T-helper 17 cell (primary cell): ENCODE results near the gene SECISBP2. TPM values are rescaled to one million over a fixed set of nuclear protein-coding genes. Genes with fewer than 3 reads are reported as not detected.
A peak's percentile ranks its signal among the peaks of the same experiment; 100 is the strongest.
"Not testable (repeated sequence)": the region's sequence is repeated elsewhere in the genome, so short reads cannot be mapped to it uniquely, and the experiment has no call there.

Source experiments
- ATAC-seq: fragments of 150-1000 bp; cut with Tn5 transposase; 2 replicates; pipeline ENCODE4 v1.10.0; 2021; ENCODE audit warnings: mild to moderate bottlenecking, moderate library complexity
- DNase-seq, 3 donors: peaks; one replicate each; pipeline versions ENCODE4 v3.0.0 to v3.0.0-alpha.2; 2020 to 2021
- H3K9me3 ChIP-seq: one replicate; pipeline ENCODE4 v1.7.0; 2013; ENCODE audit warnings: low read length, mild to moderate bottlenecking; ENCODE audit not compliant: control insufficient read depth, poor library complexity, severe bottlenecking
- H3K27ac Mint-ChIP-seq: one replicate; pipeline ENCODE4 v1.8.0; 2022; ENCODE audit warnings: mild to moderate bottlenecking, moderate library complexity, mixed read lengths
- H3K27me3 Mint-ChIP-seq: one replicate; pipeline ENCODE4 v1.8.0; 2022; ENCODE audit warnings: mixed read lengths
- H3K36me3 Mint-ChIP-seq: one replicate; pipeline ENCODE4 v1.8.0; 2022; ENCODE audit warnings: low read depth, mixed read lengths
- H3K4me1 Mint-ChIP-seq: one replicate; pipeline ENCODE4 v1.8.0; 2022; ENCODE audit warnings: mild to moderate bottlenecking, mixed read lengths
- H3K4me3 Mint-ChIP-seq: one replicate; pipeline ENCODE4 v1.8.0; 2022; ENCODE audit warnings: mild to moderate bottlenecking, moderate library complexity, mixed read lengths
- total RNA-seq, 4 donors: library from RNA in 2 of 4; stranded (reverse) in 2 of 4; gene quantifications; one replicate each; pipeline ENCODE4 v1.2.3 and lab custom pipeline; 2022 to 2026

The SECISBP2 gene
- total RNA-seq, 2 donors from 2014 or later: 106 to 115 TPM

DNA sequence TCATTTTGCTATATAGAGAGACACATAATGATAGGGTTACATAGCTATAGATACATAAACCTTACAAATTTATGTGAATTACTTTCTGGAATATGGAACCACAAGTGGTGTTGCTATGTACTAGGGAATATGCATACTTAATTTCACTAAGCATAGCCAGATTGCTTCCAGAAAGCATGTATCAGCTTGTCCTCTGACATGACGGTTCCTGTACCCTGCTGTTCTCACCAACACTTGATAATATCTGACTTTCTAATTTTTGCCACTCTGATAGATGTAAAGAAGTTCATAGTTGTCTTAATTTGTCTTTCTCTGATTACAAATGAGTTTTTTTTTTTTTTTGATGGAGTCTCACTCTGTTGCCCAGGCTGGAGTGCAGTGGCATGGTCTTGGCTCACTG lies 25.3 kb upstream of the SECISBP2 start:
- no peaks in the 10 kb centered on the region for H3K4me1 Mint-ChIP-seq
- H3K27me3 Mint-ChIP-seq: peaks cover 18% of the 10 kb centered on the region

DNA sequence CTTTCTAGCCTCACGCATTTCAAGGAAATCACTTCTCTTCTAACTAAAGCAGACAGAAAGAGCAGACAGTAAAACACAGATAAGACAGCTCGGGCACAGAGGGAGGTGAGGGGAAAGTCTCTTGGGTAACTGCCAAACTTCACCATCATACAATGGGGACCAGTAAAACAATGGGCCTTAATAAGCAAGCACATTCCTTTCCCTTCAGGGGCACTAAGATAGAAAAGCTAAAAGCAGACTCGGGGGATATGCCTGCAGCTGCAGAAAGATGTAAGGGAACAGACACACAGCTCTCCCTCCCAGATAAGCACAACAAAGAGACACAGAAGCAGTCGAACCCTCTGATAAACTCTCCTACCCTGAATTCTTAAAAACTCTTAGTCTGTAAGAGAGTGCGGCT lies 22.9 kb upstream of the SECISBP2 start:
- Mint-ChIP-seq H3K36me3 (peaks cover 8% of the 10 kb centered on the region), H3K27ac (no peak overlapping the region), H3K4me1 (no peaks in the 10 kb centered on the region), H3K27me3 (peaks cover 18% of the 10 kb centered on the region), H3K4me3 (no peak overlapping the region)
- DNase-seq (no peak), ATAC-seq (no peak)
- peaks cover 2% of the 10 kb centered on the region for H3K9me3 ChIP-seq

More for the DNA sequence above, 25.3 kb upstream of the SECISBP2 start:
- Mint-ChIP-seq H3K36me3 (peaks cover 8% of the 10 kb centered on the region), H3K4me3 (no peak overlapping the region), H3K27ac (no peak overlapping the region)
- ATAC-seq (no peak), DNase-seq (no peak)
- H3K9me3 ChIP-seq: peaks cover 2% of the 10 kb centered on the region

GRCh38 chr9:89301996-89302395 lies 16.3 kb upstream of the SECISBP2 start:
- ATAC-seq, H3K9me3 ChIP-seq, DNase-seq, H3K27ac Mint-ChIP-seq, H3K27me3 Mint-ChIP-seq, H3K4me1 Mint-ChIP-seq, H3K4me3 Mint-ChIP-seq, H3K36me3 Mint-ChIP-seq: not testable (repeated sequence)

DNA sequence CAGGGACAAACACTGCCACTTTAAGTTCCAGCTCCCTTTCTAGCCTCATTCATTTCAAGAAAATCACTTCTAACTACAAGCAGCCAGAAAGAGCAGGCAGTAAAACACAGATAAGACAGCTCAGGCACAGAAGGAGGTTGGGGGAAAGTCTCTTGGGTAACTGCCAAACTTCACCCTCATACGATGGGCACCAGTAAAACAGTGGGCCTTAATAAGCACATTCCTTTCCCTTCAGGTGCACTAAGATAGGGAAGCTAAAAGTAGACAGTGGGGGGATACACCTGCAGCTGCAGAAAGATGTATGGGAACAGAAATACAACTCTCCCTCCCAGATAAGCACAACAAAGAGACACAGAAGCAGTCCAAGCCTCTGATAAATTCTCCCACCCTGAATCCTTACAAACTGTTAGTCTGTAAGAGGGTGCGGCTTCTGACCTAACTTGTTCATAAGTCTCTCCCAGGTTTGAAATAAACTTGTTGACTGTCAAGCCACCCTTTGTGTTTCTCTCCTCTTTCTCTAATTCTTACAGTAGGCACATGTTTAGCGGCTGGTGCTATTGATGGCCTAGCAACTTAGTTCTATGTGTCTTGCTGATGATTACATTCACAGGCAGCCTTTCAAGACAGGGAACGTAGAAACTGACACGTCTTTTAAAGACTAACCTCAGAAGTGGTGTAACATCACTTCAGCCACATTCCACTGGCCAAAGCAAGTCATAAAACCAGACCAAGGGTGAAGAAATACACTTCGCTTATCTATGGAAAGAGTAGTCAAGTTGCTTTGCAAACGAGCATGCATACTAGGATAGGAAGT lies 14.1 kb upstream of the SECISBP2 start:
- Mint-ChIP-seq H3K27ac (no peak overlapping the region), H3K36me3 (peaks cover 2% of the 10 kb centered on the region), H3K27me3 (no peaks in the 10 kb centered on the region), H3K4me1 (peaks cover 5% of the 10 kb centered on the region), H3K4me3 (no peak overlapping the region)
- ATAC-seq (no peak), DNase-seq (no peak)
- H3K9me3 ChIP-seq: no peaks in the 10 kb centered on the region

DNA sequence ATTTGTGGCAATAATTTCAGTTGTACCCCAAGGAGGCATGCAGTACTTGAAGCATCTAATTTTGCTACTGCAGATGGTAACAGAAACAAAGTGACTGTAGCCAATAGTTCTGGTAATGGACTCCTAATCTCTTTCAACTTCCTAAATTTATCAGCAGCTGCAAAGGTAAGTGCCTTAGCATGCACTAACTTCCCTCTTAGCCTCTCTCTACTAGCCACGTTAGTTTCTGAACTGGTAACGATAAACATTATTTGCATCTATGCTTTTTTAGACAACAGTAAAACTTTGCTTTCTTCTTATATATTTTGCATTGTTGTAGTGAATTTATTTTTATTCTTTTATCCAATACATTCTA lies 13.5 kb upstream of the SECISBP2 start:
- peaks cover 6% of the 10 kb centered on the region for H3K4me1 Mint-ChIP-seq
- DNase-seq: no peak
- no peaks in the 10 kb centered on the region for H3K27me3 Mint-ChIP-seq
- no peak overlapping the region for H3K27ac Mint-ChIP-seq
- no peaks in the 10 kb centered on the region for H3K9me3 ChIP-seq
- ATAC-seq: no peak
- peaks cover 2% of the 10 kb centered on the region for H3K36me3 Mint-ChIP-seq
- no peak overlapping the region for H3K4me3 Mint-ChIP-seq

DNA sequence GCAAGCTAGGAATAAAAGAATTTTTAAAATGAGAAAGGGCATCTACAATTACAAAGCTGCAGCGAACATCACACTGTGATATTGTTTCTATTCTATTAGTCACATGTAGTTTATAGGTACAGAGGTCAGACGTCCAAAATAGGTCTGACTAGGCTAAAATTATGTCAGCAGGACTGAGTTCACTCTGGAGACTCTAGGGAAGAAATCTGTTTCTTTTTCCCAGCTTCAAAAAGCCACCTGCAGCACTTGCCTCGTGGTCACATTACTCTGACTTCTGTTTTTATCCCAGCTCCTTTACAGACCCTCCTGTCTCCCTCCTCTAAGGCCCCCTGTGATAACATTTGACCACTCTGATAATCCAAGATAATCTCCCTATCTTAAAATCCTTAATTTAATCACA lies 12.4 kb upstream of the SECISBP2 start:
- H3K4me3 Mint-ChIP-seq: no peak overlapping the region

GRCh38 chr9:89309166-89309565 lies 9.1 kb upstream of the SECISBP2 start:
- peaks cover 20% of the 10 kb centered on the region for H3K4me1 Mint-ChIP-seq
- no peaks in the 10 kb centered on the region for H3K27me3 Mint-ChIP-seq
- DNase-seq: no peak
- ATAC-seq: no peak
- H3K36me3 Mint-ChIP-seq: peaks cover 5% of the 10 kb centered on the region
- H3K4me3 Mint-ChIP-seq: peak overlapping the region; percentile 97
- H3K9me3 ChIP-seq: no peaks in the 10 kb centered on the region
- H3K27ac Mint-ChIP-seq: peak overlapping the region; percentile 98

More for the DNA sequence above, 12.4 kb upstream of the SECISBP2 start:
- H3K9me3 ChIP-seq: no peaks in the 10 kb centered on the region
- DNase-seq (no peak), ATAC-seq (no peak)
- Mint-ChIP-seq H3K27ac (no peak overlapping the region), H3K27me3 (no peaks in the 10 kb centered on the region), H3K4me1 (peaks cover 13% of the 10 kb centered on the region), H3K36me3 (peaks cover 5% of the 10 kb centered on the region)

- DNase-seq: no peak
- Mint-ChIP-seq H3K4me3 (peak overlapping the region; percentile 97), H3K27me3 (no peaks in the 10 kb centered on the region), H3K27ac (peak overlapping the region; percentile 98), H3K36me3 (peaks cover 5% of the 10 kb centered on the region), H3K4me1 (peaks cover 20% of the 10 kb centered on the region)
- no peak for ATAC-seq
- no peaks in the 10 kb centered on the region for H3K9me3 ChIP-seq
Measured at GRCh38 chr9:89309608-89310474, 8.5 kb upstream of the SECISBP2 start.

DNA sequence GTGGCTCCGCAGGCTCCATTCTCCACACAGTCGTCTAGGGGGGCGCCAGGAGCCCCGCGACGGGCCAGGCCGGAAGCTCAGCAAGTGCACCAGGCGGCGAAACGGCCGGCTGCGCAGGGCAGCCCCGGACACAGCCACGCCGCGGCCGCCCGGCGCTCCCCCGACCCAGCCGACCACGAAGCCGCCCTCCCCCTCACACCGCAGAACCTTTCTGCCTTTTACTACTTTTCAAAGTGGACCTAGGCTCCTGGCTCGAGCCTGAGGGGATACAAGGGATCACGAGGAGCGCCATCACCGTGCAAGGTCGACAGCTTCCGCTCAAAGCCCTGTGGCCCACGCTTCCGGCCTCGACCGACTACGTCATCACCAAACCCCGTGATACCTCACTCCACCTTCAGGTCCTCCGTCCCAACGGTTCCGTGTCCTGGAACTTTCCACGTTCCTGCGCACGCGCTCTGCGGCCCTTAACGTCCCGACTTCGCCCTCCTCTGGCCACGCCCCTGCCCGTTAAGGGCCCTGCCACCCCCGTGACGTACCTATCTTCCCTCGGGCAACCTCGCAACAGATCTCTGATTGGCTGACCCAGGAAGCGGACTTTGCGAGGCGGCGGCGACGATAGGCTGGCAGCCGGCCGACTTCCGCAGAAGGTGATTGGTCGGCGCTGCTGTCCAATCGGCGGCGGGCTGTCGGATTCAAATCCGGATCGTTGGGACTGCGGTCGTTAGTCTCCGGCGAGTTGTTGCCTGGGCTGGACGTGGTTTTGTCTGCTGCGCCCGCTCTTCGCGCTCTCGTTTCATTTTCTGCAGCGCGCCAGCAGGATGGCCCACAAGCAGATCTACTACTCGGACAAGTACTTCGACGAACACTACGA lies 7.6 kb upstream of the SECISBP2 start, which contains the start of gene CKS2:
Gene CKS2 (plus strand): TSS at position 721 of the 871 bp plus-strand sequence. CDS start 98 bp downstream, at position 819.
- Mint-ChIP-seq H3K36me3 (peaks cover 5% of the 10 kb centered on the region), H3K4me3 (peak within 1 kb of the TSS; percentile 97)
- peak; percentile 99 for DNase-seq

DNA sequence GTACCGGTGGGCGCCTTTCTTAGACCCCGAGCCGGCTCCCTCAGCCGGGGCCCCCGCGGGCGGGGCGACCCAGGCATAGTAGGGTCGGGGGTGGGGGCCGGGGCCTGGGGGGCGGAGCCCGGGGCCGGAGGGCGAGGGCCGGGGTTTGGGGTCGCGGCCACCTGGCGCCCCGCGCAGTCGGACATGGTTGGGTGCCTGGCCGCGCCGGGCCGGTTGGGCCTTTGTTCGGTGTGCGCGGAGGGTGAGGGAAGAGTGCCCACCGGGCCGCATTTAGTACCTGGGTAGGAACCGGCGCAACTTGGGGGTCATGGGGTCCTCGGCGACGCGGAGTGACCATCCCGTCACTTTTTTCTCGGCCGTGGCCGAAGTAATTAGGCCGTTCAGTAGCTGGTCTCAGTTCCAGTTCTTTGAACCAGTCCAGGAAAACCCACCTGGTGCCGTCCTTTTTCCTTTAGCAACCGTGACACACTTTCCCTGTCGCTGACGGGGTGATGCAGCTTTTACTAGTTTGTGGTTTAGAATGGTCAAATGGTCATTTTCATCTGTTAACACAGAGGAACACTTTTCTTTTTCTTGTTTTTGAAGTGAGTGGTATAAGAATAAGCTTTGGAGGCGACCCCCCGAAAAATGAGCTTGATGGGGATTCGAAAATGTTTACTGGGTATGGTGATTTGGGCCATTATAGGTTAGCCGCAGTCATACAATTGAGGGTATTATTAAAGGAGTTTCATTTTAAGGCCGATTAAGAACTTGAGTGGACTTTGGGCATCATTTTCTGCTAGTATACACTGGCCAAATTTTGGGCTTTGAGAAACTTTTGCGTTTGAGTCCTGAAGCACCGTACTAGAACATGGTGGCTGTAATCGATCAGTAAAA lies 6.7 kb upstream of the SECISBP2 start:
- no peaks in the 10 kb centered on the region for H3K9me3 ChIP-seq
- peak overlapping the region; percentile 97 for H3K4me3 Mint-ChIP-seq
- H3K27ac Mint-ChIP-seq: peak overlapping the region; percentile 98
- ATAC-seq: no peak
- H3K27me3 Mint-ChIP-seq: no peaks in the 10 kb centered on the region
- H3K4me1 Mint-ChIP-seq: peaks cover 17% of the 10 kb centered on the region
- peaks cover 5% of the 10 kb centered on the region for H3K36me3 Mint-ChIP-seq
- DNase-seq: no peak

More for the DNA sequence above, 7.6 kb upstream of the SECISBP2 start, which contains the start of gene CKS2:
- Mint-ChIP-seq H3K27ac (peak within 1 kb of the TSS; percentile 98), H3K4me1 (peaks cover 17% of the 10 kb centered on the region), H3K27me3 (no peaks in the 10 kb centered on the region)
- ATAC-seq: peak; percentile 94
- H3K9me3 ChIP-seq: no peaks in the 10 kb centered on the region

- ATAC-seq: no peak
- peak overlapping the region; percentile 77 for H3K4me3 Mint-ChIP-seq
- no peak for DNase-seq
- peak overlapping the region; percentile 66 for H3K27ac Mint-ChIP-seq
- H3K4me1 Mint-ChIP-seq: peaks cover 17% of the 10 kb centered on the region
- no peaks in the 10 kb centered on the region for H3K27me3 Mint-ChIP-seq
- H3K9me3 ChIP-seq: no peaks in the 10 kb centered on the region
- peaks cover 3% of the 10 kb centered on the region for H3K36me3 Mint-ChIP-seq
Measured at GRCh38 chr9:89312222-89312571, 6.1 kb upstream of the SECISBP2 start.

GRCh38 chr9:89313842-89314241 lies 4.5 kb upstream of the SECISBP2 start:
- H3K4me1 Mint-ChIP-seq: peaks cover 20% of the 10 kb centered on the region
- H3K27me3 Mint-ChIP-seq: no peaks in the 10 kb centered on the region
- no peak for ATAC-seq
- H3K36me3 Mint-ChIP-seq: peaks cover 3% of the 10 kb centered on the region
- no peaks in the 10 kb centered on the region for H3K9me3 ChIP-seq
- H3K4me3 Mint-ChIP-seq: no peak overlapping the region
- no peak for DNase-seq
- H3K27ac Mint-ChIP-seq: peak overlapping the region; percentile 11
